ENCODE data around the gene THPO.

Gene THPO

GRCh38 chr3:184359610-184360009 is 18.4 kb downstream of the THPO start:
- Histone ChIP-seq H3K9ac (no peak overlapping the region), H3K27ac (no peak overlapping the region), H3K4me1 (peaks cover 14% of the 10 kb centered on the region)

GRCh38 chr3:184358921-184359350 is 19.1 kb downstream of the THPO start:
- Histone ChIP-seq H3K79me2 (peaks cover 8% of the 10 kb centered on the region), H3K27me3 (ENCODE audit: control insufficient read depth, insufficient read depth, low read length) (no peaks in the 10 kb centered on the region), H3K4me1 (peaks cover 7% of the 10 kb centered on the region), H3K4me3 (ENCODE audit: low read depth, low read length) (no peak overlapping the region), H3K9ac (no peak overlapping the region), H3K9me3 (ENCODE audit: control insufficient read depth, low read length) (no peaks in the 10 kb centered on the region), H2AFZ (no peak overlapping the region), H3K36me3 (ENCODE audit: control insufficient read depth, insufficient read depth, low read length) (no peaks in the 10 kb centered on the region), H3K27ac (no peak overlapping the region), H3K4me2 (ENCODE audit: low read length) (no peak overlapping the region)
- no peak for TF ChIP-seq CTCF (IDR thresholded peaks at IDR 0.05)

More at GRCh38 chr3:184359610-184360009, 18.4 kb downstream of the THPO start:
- H3K79me2 ChIP-seq, result peaks cover 12% of the 10 kb centered on the region
- no peaks in the 10 kb centered on the region for H3K36me3 ChIP-seq (ENCODE audit: control insufficient read depth, insufficient read depth, low read length)
- H3K4me3 ChIP-seq (ENCODE audit: low read depth, low read length), result no peak overlapping the region
- no peak for TF ChIP-seq CTCF (IDR thresholded peaks at IDR 0.05)
- no peaks in the 10 kb centered on the region for H3K27me3 ChIP-seq (ENCODE audit: control insufficient read depth, insufficient read depth, low read length)
- no peak overlapping the region for H3K4me2 ChIP-seq (ENCODE audit: low read length)
- H2AFZ ChIP-seq, result no peak overlapping the region
- no peaks in the 10 kb centered on the region for H3K9me3 ChIP-seq (ENCODE audit: control insufficient read depth, low read length)

GRCh38 chr3:184358124-184358767 is 19.8 kb downstream of the THPO start:
- no peak for TF ChIP-seq CTCF (IDR thresholded peaks at IDR 0.05)
- Histone ChIP-seq H3K9me3 (ENCODE audit: control insufficient read depth, low read length) (no peaks in the 10 kb centered on the region), H2AFZ (no peak overlapping the region), H3K4me3 (ENCODE audit: low read depth, low read length) (no peak overlapping the region), H3K27ac (no peak overlapping the region), H3K4me1 (peaks cover 4% of the 10 kb centered on the region), H3K27me3 (ENCODE audit: control insufficient read depth, insufficient read depth, low read length) (no peaks in the 10 kb centered on the region), H3K79me2 (peaks cover 3% of the 10 kb centered on the region), H3K36me3 (ENCODE audit: control insufficient read depth, insufficient read depth, low read length) (no peaks in the 10 kb centered on the region), H3K4me2 (ENCODE audit: low read length) (no peak overlapping the region), H3K9ac (no peak overlapping the region)

- Histone ChIP-seq H3K36me3 (ENCODE audit: control insufficient read depth, insufficient read depth, low read length) (no peaks in the 10 kb centered on the region), H3K4me3 (ENCODE audit: low read depth, low read length) (no peak overlapping the region), H3K27ac (no peak overlapping the region), H3K9ac (no peak overlapping the region), H3K4me2 (ENCODE audit: low read length) (no peak overlapping the region), H3K79me2 (peaks cover 3% of the 10 kb centered on the region), H3K9me3 (ENCODE audit: control insufficient read depth, low read length) (no peaks in the 10 kb centered on the region), H3K4me1 (peaks cover 4% of the 10 kb centered on the region), H3K27me3 (ENCODE audit: control insufficient read depth, insufficient read depth, low read length) (no peaks in the 10 kb centered on the region), H2AFZ (no peak overlapping the region)
- TF ChIP-seq CTCF (IDR thresholded peaks at IDR 0.05), result no peak
These were observed 20.5 kb downstream of the THPO start for GRCh38 chr3:184357248-184358123.
